ENCODE results near the gene CA6.
"Not testable (repeated sequence)": the region's sequence is repeated elsewhere in the genome, so short reads cannot be mapped to it uniquely, and the experiment has no call there.

The CA6 gene

DNA sequence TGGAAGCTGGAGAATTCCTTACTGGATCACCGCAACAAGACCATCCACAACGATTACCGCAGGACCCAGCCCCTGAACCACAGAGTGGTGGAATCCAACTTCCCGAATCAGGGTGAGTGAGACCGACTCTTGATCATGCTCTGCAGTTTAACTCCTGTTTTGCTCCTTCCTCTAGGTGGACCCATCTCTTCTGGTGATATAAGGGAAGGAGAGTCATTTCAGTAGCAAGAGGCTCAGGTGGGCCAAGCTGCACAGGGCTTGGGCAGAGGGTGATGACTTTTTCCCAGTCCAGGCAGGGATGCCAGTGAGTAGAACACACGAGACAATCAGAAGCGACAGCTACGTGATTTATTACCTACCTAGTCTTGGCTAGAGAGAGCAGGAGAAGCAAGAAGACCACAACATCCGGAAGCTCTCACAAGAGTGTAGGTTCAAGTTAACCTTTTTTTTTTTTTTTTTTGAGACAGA is 25.2 kb downstream of the CA6 start:
- DNase-seq: no peak

DNA sequence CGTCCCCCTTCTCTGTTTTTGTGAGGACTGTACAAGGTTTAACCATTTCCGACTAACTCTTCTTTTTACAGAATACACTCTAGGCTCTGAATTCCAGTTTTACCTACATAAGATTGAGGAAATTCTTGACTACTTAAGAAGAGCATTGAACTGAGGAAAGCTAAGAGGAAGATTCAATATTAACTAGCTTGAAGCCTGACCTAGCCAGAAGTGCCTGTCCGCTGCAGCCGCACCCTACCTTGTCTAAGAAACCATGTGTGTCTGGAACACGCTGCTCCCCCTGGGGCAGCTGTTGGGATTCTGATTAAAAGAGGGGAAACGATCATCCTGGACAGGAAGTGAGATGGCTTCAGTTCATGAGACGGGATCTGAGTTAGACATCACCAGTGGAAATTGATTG is 28.9 kb downstream of the CA6 start:
- DNase-seq: no peak

DNA sequence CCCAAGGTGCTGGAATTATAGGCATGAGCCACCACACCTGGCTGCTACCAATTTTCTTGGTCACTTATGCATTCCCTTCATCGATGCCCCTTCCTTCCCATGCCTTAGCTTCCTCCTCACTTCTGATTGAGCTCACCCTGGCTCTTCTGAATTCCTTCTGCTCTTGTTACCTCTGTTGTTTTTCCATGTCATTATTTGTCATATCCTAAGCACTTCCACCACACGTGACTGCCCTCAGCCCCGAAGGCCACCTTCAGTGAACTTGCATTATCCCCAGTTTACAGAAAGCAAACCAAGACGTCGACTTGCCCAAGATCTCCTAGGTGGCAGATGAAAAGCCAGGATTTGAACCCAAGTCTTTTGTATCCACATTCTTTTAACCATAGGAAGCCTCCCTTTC is 30.7 kb downstream of the CA6 start:
- DNase-seq: no peak

DNA sequence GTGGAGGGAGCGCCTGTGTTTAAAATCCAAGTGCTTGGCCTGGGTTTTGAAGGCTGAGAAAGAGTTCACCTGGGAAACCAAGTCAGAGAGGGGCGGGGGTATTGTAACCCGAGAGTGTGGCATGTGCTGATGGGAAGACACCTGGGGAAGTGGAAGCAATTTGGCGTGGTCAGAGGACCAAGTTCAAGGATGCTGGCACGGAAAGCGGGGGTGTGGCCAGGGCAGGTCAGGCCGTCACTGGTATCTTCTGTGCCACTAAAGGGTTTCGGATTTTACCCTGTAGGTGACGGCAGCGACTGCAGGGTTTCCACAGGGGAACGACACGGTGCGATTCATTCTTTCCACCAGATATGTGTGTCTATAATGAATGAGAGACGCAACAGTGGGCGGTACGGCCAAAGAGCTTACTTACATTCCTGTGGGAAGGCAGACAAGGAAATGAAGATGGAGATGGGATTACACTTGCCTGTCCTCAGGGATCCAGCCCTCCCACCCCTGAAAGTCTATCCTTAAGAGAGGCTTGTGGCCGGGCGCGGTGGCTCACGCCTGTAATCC is 31.3 kb downstream of the CA6 start:
- DNase-seq: no peak

DNA sequence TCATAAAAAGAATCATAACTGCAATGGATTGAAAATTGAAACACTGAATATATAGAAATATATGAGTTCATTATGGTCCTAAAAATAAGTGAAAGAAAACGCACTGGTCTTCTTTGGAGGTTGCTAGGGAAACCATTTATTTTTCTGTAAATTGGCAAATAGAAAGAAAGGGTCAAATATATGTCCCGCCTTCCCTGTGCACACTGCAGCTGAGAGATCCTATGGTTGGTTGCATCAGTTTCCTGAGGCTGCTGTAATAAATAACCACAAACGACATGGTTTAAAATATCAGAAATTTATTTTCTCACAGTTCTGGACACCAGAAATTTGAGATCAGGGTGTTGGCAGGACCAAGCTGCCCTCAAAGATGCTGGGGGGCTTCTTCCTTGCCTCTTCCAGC is 35.0 kb downstream of the CA6 start:
- no peak for DNase-seq

DNA sequence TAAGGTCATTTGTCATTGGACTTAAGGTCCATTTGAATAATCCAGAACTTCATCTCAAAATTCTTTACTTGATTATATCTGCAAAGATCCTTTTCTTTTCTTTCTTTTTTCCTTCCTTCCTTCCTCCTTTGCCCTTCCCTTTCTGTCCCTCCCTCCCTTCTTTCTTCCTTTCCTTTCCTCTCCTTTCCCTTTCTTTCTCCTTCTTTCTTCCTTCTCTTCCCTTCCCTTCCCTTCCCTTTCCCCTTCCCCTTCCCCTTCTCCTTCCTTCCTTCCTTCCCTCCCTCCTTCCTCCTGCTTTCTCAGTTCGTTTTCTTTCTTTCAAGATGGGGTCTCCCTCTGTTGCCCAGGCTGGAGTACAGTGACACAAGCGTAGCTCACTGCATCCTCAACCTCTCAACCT is 35.5 kb downstream of the CA6 start:
- DNase-seq: no peak

DNA sequence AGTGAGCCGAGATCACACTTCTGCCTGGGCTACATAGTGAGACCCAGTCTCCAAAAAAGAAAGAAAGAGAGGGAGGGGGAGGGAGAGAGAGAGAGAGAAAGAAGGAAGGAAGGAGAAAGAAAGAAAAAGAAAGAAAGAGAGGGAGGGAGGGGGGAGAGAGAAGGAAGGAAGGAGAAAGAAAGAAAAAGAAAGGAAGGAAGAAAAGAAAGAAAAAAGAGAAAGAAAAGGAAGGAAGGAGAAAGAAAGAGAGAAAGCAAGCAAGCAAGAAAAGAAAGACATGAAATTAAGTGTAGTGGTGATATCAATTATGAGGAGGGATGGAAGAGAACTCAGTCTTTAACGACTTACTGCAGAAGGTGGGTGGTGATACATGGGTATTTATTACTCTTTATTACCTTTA is 38.5 kb downstream of the CA6 start:
- DNase-seq: no peak

DNA sequence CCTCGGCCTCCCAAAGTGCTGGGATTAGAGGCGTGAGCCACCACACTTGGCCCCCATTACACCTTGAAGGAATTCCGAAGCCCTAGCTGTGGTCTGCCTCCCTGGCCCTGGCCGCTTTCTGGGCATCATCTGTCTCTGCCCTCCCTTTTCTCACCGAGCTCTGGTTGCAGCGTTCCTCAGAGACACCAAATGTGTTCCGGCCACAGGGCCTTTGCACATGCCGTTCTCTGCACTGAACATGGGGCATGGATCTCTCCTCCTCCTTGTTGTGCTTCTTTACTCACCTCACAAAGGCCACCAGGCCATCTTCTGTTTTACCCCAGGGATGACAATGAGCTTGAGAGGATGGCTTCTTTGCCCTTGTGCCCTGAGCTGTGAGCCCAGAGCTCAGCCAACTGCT is 39.3 kb downstream of the CA6 start:
- DNase-seq: no peak

DNA sequence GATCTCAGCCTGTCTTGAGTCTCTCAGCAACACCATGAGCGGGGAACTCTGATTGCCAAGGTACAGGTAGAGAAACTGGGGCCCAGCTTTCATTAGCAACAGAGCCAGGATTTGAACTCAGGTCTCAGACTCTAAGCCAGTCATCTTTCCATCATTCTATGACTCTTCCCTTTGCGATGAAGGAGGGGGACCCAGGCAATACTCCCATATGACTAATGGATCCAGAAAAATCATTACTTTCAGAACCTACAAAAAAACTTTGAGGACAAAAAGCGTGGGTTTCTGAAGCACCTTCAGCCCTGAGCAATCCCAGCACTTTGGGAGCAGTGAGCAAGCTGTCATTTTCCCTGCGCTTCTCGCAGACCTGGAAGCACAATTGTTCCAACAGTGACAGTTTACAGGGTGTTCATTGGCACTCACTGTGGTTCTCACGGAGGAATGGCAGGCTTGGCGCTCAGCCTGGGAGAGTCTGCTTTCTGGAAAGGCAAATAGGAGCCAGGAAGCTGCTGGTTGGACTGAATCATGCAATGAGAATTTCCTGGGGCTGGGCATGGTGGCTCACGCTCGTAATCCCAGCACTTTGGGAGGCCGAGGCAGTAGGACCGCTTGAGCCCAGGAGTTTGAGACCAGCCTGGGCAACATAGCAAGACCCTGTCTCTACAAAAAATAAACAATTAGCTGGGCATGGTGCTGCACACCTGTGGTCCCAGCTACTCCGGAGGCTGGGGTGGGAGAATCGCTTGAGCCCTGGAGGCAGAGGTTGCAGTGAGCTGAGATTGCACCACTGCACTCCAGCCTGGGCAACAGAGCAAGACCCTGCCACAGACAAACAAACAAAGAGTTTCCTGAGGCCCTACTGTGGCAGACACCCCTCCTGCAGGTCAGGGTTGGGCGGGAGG is 40.5 kb downstream of the CA6 start:
- DNase-seq: no peak

DNA sequence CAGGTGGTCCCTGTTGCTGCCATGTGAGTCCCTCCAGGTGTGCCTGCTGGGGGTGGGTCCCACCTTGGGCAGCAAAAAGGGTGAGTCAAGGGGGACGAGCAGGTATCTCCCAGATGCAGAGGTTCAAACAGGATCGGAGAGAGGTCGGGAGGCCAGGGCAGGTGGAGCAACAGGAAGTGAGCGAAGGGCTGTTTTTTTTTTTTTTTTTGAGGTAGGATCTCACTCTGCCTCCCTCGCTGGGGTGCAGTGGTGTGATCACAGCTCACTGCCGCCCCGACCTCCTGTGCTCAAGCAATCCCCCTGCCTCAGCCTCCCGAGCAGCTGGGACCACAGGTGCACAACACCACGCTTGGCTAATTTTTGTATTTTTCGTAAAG is 41.1 kb downstream of the CA6 start:
- DNase-seq: no peak

DNA sequence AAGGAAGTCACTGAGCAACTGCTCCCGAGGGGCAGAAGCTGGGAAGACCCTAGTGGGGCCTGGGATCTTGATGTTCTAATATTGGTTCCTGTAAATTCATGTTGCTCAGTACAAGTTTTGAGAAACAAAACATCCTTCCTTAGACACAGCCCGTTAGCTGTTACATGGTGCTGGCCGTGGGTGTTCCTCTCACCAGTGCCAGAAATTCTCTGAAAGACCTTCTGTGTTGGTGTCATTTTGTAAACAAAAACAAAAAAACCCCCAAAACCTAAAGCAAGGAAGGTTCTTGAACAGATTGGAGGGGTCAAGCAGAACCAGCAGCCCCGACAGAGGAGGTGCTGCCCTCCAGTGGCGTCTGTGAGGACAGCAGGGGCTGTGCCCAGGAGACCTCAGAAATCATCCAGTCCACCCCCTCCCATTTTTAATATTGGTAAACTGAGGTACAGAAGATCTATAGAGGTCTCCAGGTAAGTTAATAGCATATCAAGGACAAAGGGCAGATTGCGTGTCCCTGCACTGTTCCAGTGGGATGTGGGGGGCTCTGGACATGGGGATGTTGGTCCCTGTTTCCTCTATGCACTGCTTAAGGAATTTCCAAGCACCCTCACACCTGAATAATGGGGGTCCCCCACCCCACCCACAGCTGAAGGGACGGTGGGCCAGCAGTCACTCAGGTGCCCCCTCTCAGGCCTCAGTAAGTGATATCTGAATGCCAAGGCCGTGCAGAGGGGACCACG is 42.4 kb downstream of the CA6 start:
- no peak for DNase-seq

DNA sequence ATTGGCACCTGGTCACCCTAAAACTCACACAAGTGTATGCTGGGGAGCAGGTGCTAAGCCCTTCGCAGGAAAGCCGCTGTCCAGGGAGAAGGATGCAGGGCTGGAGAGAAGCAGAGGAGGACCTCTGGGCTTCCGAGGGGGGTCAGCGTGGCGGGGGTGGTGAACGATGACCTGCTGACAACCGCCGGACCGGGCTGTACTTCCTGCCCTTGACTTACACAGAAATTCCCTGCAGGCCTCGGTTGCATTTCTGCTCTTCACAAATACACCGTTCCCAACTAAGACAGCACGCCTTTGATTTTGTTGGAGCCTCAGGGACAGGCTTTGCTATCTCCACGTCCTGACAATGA is 42.9 kb downstream of the CA6 start:
- no peak for DNase-seq

DNA sequence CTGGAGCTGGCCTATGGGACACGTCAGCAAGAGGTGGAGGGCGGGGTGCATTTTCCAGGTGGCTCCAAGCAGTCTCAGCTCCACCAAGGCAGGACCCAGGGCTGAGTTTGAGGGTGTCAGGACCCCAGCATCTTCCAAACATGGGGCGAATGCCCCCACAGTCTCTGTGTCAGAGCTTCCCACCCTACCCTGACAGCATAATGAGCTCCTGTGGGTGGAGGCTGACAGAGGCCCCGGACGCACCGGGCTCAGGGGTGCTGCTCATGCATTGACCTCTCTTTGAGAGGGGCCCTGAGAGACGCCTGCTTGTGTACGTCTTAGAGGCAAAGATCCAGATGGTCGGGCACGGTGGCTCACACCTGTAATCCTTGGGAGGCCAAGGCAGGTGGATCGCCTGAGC is 43.4 kb downstream of the CA6 start:
- no peak for DNase-seq

DNA sequence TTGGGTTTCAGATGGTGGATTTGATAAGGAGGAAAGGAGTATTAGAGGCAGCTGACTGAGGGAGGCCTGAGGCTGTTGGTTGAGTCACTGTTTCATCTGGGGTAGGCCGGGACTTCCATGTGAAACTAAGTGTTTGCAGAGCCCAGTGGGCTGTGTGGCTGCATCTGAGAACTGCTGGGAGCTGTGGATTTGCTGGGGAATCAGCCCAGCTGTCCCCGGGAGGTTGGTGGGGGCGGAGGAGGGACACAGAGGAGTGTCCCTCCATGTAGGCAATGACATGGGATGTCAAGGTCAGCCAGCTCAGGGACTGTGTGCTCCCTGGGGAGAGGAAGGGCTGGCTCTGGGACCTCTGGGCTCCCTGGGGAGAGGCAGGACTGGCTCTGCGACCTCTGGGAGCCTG is 44.2 kb downstream of the CA6 start:
- no peak for DNase-seq

DNA sequence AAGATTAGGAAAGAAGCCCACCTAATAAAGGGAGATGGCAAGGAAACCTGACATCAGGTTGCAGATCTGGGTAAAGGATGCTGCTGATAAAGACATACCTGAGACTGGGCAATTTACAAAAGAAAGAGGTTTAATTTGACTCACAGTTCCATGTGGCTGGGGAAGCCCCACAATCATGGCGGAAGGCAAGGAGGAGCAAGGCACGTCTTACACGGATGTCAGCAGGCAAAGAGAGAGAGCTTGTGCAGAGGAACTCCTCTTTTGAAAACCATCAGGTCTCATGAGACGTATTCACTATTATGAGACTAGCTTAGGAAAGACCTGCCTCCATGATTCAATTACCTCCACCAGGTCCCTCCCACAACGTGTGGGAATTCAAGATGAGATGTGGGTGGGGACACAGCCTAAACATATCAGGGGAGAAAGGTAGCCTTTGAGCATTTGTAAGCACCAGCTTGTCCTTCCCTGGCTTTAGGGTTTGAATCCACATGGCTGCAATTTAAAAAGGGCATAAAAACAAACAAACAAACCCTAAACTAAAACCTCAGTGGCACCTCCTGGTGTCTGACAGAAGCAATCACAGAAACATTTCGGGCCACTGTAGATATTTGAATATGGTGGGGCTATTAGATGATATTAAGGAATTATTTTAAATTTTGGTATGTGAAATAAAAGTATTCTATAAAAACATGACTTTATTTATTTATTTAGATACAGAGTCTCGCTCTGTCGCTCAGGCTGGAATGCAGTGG is 47.4 kb downstream of the CA6 start:
- DNase-seq: no peak

DNA sequence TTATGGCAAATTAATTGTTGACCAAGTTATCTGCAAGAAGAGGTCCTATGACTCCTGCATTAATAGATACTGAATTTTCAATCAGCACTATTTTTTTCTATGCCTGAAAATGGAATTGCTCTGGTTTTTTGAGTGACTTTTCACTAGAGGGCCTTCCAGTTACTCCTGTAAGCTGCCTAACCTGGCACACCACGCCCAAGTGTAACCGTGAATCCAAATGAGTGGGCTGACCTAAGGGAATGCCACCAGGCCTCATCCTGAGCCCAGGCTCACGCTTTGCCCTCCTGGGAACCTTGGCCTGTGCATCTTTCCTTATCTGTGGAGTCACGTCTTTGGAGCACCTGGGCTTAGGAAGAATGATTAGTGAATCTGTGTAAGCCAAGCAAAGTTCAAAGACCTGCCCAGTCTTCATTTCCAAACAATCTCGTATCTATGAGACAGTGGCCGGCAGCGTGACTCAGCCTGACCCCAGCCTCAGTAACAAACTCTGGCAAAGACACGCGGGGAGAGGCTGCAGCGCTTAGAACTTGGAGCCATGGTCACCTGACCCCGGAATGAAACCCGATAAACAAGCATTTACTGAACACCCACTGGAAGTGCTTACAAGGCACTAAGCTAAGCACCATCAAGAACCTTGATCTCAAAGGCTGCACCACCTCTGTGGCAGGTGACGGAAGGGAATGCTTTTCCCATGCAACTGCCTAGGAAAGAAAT is 48.5 kb downstream of the CA6 start:
- not testable (repeated sequence) for DNase-seq

DNA sequence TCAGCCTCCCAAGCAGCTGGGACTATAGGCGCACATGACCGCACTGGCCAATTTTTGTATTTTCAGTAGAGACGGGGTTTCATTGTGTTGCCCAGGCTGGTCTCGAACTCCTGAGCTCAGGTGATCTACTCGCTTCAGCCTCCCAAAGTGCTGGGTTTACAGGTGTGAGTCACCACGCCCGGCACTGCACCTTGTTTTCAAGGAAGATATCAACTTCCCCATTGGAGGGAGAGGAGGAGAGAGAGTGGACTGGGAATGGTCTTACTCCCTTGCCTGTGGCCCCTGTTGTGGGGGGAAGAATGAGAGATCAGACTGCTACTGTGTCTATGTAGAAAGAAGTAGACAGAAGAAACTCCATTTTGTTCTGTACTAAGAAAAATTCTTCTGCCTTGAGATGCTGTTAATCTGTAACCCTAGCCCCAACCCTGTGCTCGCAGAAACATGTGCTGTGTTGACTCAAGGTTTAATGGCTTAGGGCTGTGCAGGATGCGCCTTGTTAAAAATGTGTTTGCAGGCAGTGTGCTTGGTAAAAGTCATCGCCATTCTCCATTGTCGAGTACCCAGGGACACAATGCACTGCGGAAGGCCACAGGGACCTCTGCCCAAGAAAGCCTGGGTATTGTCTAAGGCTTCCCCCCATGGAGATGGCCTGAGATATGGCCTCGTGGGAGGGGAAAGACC is 56.0 kb downstream of the CA6 start:
- DNase-seq: not testable (repeated sequence)

DNA sequence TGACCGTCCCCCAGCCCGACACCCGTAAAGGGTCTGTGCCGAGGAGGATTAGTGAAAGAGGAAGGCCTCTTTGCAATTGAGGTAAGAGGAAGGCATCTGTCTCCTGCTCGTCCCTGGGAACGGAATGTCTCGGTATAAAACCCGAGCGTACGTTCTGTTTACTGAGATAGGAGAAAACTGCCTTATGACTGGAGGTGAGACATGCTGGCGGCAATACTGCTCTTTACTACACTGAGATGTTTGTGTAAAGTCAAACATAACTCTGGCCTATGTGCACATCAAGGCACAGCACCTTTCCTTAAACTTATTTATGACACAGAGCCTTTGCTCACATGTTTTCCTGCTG is 56.5 kb downstream of the CA6 start:
- not testable (repeated sequence) for DNase-seq

DNA sequence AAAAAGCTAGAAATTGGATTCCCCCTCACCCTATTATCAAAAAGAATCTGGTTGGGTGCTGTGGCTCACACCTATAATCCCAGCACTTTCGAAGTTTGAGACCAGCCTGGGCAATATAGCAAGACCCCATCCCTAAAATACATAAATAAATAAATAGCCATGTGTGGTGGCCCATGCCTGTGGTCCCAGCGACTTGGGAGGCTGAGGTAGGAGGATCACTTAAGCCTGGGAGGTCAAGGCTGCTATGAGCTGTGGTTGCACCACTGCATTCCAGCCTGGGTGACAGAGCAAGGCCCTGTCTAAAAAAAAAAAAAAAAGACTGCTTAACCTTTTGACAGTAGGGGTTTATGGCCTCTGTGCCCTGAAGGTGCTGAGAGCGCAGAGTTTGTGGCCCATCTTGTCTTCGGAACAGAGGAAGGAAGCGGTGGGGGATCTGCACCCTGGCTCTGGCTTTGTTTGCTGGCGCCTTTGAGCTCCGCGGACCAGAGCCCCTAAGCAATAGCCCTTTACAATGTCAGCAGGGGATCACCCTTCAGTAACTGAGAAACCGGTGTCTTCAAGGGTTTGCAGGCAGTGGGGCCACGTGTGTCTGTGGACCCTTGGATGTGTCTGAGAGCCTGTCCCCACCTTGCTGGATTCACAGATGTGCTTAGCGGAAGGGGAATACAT is 58.5 kb downstream of the CA6 start:
- no peak for DNase-seq

DNA sequence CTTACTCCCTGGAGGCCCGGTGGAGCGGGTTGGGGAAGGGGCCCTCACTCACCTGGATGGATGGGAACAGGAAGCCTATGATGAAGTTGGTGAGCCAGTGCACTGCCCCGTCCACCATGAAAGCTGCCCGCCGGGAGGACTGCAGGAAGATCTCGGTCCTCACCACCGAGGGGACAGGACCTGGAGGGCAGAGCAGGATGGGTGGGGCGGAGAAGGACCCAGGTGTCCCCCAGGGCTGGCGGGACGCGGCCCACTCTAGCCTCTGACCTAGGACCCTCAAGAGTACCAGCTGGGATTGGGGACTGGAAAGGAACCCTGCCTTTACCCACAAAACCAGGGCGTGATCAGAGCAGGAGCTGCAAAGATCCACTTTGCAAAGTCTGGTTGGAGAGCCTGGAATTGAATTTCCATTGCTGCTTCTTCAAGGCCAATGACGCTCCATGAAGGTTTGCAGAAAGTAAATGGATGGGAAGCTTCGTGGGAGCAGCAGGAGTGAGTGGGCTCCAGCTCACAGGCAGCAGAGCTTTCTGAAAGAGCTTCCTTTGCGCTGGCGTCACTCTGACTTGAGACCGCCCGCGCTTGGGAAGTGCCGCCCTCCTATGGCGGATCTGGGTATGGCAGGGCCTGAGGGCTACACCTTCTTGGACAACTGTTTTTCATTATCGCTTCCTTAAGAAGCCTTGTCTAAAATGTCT is 59.2 kb downstream of the CA6 start:
- DNase-seq: peak; percentile 20

DNA sequence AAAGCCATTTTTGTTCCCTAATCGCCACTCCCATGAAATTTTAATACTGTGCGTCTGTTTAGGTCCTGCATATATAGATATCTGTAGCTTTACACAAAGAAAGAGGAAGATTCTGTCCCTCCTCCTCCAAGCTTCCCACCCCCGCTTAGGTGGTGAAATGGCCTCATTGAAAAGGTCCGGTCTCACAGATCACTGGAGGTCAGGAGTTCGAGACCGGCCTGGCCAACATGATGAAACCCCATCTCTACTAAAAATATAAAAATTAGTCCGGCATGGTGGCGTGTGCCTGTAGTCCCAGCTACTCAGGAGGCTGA is 59.7 kb downstream of the CA6 start:
- DNase-seq: no peak

Data from NCI-H748 treated with DMSO at 0.1 percent for 48 hours (cell line).